Pons (tissue), 1 donor: ENCODE measurements around the gene PFKFB4.
A peak's percentile ranks its signal among the peaks of the same experiment; 100 is the strongest.

Experiments used
- DNase-seq: peaks from one replicate; pipeline ENCODE4 v3.0.0-alpha.2; 2016; ENCODE audit warnings: low spot score

Gene PFKFB4

DNA sequence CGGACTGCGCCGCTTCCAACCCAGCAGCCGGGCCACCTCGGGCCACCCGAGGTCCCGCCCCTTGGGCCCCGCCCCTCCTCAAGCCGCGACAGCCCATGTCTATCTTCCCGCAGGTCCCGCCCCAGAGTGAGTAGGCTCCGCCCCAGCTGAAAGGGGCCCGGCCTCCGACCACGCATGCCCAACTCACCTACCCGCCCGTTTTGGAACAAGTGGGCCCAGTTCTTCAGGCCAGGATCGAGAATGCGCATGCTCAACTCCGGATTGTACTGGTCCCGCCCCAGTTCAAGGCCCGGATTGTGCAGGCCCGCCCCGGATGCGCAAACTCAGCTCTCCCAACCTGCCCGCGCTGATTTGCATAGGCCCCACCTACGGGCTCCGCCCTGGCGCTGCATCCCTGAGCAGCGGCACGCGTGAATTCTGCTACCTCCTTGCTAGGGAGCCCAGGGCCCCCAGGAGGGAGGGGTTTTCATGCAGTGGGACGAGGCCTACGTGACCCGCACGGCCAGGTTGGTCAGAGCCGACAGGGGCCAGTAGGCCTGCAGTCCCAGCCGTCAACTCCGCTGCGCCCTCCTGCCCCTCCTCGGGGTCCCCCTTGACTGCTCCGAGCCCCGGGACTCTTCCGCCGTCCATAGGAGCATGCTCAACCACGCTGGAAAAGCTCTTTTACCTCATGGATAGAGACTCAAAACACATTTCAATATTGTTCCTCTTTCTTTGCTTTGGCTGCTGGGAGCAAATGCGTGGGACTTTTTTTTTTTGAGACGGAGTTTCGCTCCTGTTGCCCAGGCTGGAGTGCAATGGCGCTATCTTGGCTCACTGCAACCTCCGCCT, at the start of gene PFKFB4:
PFKFB4 (minus strand) TSS at position 8 of the 831 bp plus-strand sequence. CDS start 26 bp downstream, outside the sequence.
- peak; percentile 99 for DNase-seq

- no peak for DNase-seq
These were observed 45.0 kb upstream of the PFKFB4 start for GRCh38 chr3:48601622-48601994.

DNA sequence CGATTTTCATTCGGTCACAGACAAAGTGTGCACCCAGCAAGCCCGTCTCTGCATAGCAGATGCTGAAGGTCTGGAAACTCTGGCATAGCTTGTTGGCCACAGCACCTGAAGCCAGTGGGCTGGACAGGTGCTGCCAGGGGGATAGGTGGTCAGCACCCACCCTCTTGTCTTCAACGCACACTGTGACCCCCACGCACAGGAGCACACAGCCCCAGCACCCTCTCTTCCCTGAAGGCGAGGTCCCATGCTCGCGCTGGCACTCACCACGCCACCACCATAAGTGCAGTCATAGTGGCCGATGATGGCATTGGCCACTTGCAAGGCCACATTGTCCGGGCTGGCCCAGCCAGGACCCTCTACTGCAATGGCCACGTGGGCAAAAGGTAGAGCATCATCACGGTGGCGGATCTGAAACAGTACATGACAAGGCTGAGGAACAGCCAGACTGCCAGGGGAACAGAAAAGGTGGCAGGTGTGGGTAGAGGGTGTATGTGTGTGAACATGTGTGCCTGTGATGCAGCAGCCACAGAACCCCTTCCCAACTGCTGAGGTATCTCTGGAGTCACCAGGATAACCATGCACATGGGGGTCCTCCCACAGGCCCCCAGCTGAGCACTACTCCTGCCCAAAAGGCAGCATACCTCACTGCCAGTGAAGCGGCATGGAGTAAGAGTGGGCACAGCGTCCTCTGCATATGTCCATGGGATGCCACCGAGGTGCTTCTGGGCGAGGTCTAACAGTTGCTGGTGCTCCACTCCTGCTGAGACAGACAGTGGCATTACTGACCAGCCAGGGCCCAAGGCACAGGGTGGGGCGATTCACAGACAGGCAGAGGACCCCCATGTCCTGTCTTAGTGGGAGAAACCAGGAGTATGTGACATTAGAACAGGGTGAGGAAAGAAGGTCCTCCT, 44.4 kb upstream of the PFKFB4 start:
- no peak for DNase-seq

GRCh38 chr3:48599509-48600285, 43.1 kb upstream of the PFKFB4 start:
- DNase-seq = no peak

GRCh38 chr3:48599077-48599501, 42.5 kb upstream of the PFKFB4 start:
- no peak for DNase-seq

DNA sequence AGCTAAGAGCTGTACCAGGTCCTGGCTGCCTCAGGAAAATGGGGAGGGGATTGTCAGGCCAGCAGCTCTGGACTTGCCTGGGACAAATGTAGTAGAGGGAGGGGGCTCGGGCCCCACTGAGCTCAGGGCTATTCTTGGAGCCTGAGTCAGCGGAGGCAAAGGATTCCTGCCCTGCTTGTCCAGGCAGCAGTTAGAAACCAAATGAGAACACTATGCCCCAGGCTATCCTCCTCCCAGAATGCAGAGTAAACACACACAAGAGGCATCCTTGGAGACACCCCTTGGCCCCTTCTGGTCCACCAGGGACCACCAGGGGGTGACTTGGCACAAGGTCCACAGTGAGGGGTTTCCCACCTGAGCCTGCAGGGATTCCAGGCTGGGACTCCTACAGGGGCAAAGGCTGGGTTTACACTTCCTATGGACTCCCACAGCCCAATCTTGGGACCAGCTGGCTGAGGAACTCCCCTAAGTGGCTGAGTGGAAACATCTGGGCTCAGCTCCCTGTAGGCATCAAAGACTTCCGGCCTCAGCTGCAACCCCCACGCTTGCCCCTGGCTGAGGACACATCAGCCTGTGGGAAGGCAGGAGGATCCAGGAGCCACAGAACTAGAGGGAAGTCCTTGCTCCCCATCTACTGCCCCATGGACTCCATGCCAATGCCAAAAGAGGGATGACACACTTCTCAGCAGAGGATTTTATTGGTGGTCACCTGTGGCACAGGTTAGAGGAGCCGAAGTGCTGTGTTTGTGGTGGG, 41.9 kb upstream of the PFKFB4 start:
- no peak for DNase-seq

- DNase-seq = no peak
These were observed 40.8 kb upstream of the PFKFB4 start for GRCh38 chr3:48597408-48597800.

GRCh38 chr3:48596676-48597407, 40.2 kb upstream of the PFKFB4 start:
- no peak for DNase-seq

- no peak for DNase-seq
These were observed 39.6 kb upstream of the PFKFB4 start for GRCh38 chr3:48596157-48596556.

DNA sequence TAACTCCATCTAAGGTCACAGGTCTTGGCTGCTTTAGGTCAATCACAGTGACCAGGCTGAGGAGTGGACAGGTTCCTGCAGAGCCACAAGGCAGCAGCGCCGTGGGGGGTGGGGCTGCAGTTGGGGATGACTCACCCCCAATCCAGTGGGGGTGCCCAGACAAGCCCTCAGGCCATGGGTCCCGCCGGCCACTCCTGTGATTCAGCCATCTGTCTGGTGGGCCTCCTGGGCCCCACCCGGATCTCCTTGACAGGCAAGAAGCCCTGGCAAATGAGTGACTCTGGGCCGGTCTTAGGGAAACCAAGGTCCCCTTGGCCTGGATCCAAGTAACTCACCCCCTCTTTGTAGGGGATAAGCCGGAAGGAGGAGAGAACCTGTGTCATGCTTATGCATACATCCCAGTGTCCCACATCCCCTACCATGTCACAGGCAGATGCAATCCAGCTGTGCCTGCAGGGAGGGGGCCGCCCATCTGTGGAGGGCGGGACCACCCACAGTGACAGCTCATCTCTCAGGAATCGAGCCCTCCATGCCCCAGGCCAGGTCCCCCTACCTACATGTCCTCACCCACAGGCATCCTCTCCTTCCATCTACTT, 39.0 kb upstream of the PFKFB4 start:
- no peak for DNase-seq

GRCh38 chr3:48595075-48595525, 38.5 kb upstream of the PFKFB4 start, which contains the start of gene COL7A1:
Gene COL7A1, minus strand, starts transcription at chr3:48595329. Its CDS starts 170 bp downstream, at chr3:48595159.
- DNase-seq = no peak

- DNase-seq = no peak
These were observed 37.9 kb upstream of the PFKFB4 start for GRCh38 chr3:48594417-48595049.

- no peak for DNase-seq
These were observed 36.7 kb upstream of the PFKFB4 start for GRCh38 chr3:48593337-48593736.

DNA sequence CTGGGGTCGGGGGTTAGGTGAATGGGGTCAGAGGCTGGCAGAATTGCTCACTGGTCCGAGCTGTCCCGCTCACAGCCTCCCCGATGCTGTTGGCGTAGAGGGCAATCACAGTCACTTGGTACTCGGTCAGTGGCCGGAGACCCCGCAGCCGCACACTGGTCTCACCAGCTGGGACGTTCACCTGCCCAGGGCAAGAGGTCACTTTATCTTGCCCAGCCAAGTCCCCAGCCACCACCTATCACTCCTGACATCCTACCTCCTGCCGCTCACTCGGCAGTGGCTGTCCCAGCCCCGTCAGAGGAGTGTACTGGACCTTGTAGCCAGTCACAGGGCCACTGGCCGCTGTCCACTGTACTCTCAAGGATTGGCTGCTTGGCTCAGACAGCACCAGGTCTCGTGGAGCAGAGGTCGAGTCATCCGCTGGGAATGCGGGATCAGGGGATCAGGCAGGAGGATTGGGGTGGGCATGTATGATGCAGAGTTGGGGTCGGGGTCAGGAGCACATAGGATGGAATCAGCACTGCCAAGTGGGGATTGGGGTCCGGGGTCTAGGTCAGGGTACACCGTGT, 36.0 kb upstream of the PFKFB4 start:
- no peak for DNase-seq

DNA sequence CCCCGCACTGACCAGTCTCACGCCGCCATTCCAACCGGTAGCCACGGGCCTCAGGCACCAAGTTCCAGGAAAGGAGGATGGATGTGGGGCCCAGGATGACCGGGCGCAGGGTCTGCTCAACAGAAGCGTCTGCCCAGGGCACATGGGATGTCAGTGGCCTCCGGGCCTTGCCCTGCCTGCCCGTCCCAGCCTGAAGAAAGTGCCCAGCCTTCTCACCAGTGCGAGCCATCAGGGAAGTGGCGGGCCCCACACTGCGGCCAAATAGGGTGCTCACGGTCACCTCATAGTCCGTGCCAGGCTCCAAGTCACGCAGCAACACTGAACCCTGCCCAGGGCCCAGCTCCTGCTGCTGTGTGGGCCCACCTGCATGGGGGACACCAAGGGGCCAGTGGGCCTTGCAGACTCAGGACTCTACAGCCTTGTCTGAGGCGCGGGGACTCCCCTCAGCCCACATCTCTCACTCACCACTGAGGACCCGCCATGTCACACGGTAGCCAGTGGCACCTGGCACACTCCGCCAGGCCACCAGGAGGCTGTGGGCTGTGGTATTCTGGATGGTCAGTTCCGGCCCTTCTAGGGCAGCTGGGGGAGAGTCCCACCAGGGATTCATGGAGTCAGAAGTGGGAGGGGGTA, 35.4 kb upstream of the PFKFB4 start:
- DNase-seq = no peak

- DNase-seq = no peak
These were observed 34.8 kb upstream of the PFKFB4 start for GRCh38 chr3:48591436-48591835.

GRCh38 chr3:48588230-48588629, 31.6 kb upstream of the PFKFB4 start:
- no peak for DNase-seq

- DNase-seq = no peak
These were observed 31.1 kb upstream of the PFKFB4 start for GRCh38 chr3:48587686-48588085.

GRCh38 chr3:48585411-48585810, 28.8 kb upstream of the PFKFB4 start:
- DNase-seq = no peak
